ENCODE results near the gene PPP4R2. TPM values are rescaled to one million over a fixed set of nuclear protein-coding genes. Genes with fewer than 3 reads are reported as not detected.

The PPP4R2 gene
- total and polyA plus RNA-seq, 10 donors = 12.2 to 94.7 (median 54.2) TPM

- intact Hi-C loops (cut with DNase I; ENCODE audit: low total_unique reads) = no loop called here
- no peak for DNase-seq
- Histone ChIP-seq H3K4me1 (peaks cover 0 to 19% (median 12%) of the 10 kb centered on the region in 6 donors), H3K27ac (no peak overlapping the region), H3K36me3 (no peaks in the 10 kb centered on the region), H3K27me3 (replicated peaks in 1 of 7) (peaks cover 0 to 10% (median 0%) of the 10 kb centered on the region in 7 donors), H3K9me3 (peaks cover 0 to 5% (median 0%) of the 10 kb centered on the region in 8 donors), H3K4me3 (no peak overlapping the region)
- 46 to 63% (median 52%) methylated on average over 1 of the region's 1 CpG for WGBS, 5 donors
- TF ChIP-seq CTCF (IDR thresholded peaks at IDR 0.05 in 8 of 11, conservative IDR thresholded peaks at IDR 0.05 in 3 of 11) (no peak), POLR2A (IDR thresholded peaks at IDR 0.05) (no peak), POLR2AphosphoS5 (IDR thresholded peaks at IDR 0.05) (no peak)
These were observed 102.3 kb downstream of the PPP4R2 start for GRCh38 chr3:73098873-73099272.

GRCh38 chr3:73100741-73101559, 104.3 kb downstream of the PPP4R2 start:
- Histone ChIP-seq H3K4me1 (peaks cover 0 to 9% (median 4%) of the 10 kb centered on the region in 6 donors), H3K27me3 (replicated peaks in 1 of 7) (peaks cover 0 to 5% (median 0%) of the 10 kb centered on the region in 7 donors)

GRCh38 chr3:73101881-73102280, 105.3 kb downstream of the PPP4R2 start:
- intact Hi-C loops (cut with DNase I; ENCODE audit: low total_unique reads) = loop anchor here (5.0 kb wide), 1 partner anchor 330 kb away; no protein-coding TSS in a partner anchor
- no peak for DNase-seq
- no peak for TF ChIP-seq CTCF (IDR thresholded peaks at IDR 0.05 in 8 of 11, conservative IDR thresholded peaks at IDR 0.05 in 3 of 11)
- no peak for TF ChIP-seq POLR2AphosphoS5 (IDR thresholded peaks at IDR 0.05)

More at GRCh38 chr3:73100741-73101559, 104.3 kb downstream of the PPP4R2 start:
- DNase-seq = peak; percentile 78
- 23 to 35% (median 29%) methylated on average over 9 of the region's 9 CpGs for WGBS, 5 donors
- Histone ChIP-seq H3K9me3 (peaks cover 0 to 5% (median 0%) of the 10 kb centered on the region in 8 donors), H3K4me3 (no peak overlapping the region), H3K36me3 (no peaks in the 10 kb centered on the region), H3K27ac (peak overlapping the region in 3 of 8 donors; percentile 17 to 33 (median 19))
- TF ChIP-seq POLR2AphosphoS5 (IDR thresholded peaks at IDR 0.05) = no peak
- peak; percentile 78 to 95 (median 93) for TF ChIP-seq CTCF (IDR thresholded peaks at IDR 0.05 in 8 of 11, conservative IDR thresholded peaks at IDR 0.05 in 3 of 11)
- intact Hi-C loops (cut with DNase I; ENCODE audit: low total_unique reads) = loop anchor here (5.0 kb wide), 1 partner anchor 331 kb away; no protein-coding TSS in a partner anchor

GRCh38 chr3:73107215-73107614, 110.6 kb downstream of the PPP4R2 start:
- no peak for DNase-seq
- Histone ChIP-seq H3K27ac (no peak overlapping the region), H3K36me3 (no peaks in the 10 kb centered on the region), H3K27me3 (replicated peaks in 1 of 7) (peaks cover 0 to 3% (median 0%) of the 10 kb centered on the region in 7 donors), H3K9me3 (no peaks in the 10 kb centered on the region), H3K4me3 (no peak overlapping the region), H3K4me1 (no peaks in the 10 kb centered on the region)
- intact Hi-C loops (cut with DNase I; ENCODE audit: low total_unique reads) = loop anchor here (5.0 kb wide), 1 partner anchor 395 kb away; no protein-coding TSS in a partner anchor
- 82 to 94% (median 89%) methylated on average over 3 of the region's 3 CpGs for WGBS, 5 donors
- no peak for TF ChIP-seq POLR2AphosphoS5 (IDR thresholded peaks at IDR 0.05)
- no peak for TF ChIP-seq POLR2A (IDR thresholded peaks at IDR 0.05)
- TF ChIP-seq CTCF (IDR thresholded peaks at IDR 0.05 in 8 of 11, conservative IDR thresholded peaks at IDR 0.05 in 3 of 11) = no peak

More at GRCh38 chr3:73101881-73102280, 105.3 kb downstream of the PPP4R2 start:
- Histone ChIP-seq H3K27me3 (replicated peaks in 1 of 7) (no peaks in the 10 kb centered on the region), H3K36me3 (no peaks in the 10 kb centered on the region), H3K27ac (no peak overlapping the region), H3K4me3 (no peak overlapping the region), H3K4me1 (peaks cover 0 to 9% (median 4%) of the 10 kb centered on the region in 6 donors), H3K9me3 (peaks cover 0 to 5% (median 0%) of the 10 kb centered on the region in 8 donors)
- WGBS, 5 donors = 49 to 71% (median 62%) methylated on average over 2 of the region's 2 CpGs
